Panc1 (cell line): Measurements from ENCODE around the gene ETV5. TPM values are rescaled to one million over a fixed set of nuclear protein-coding genes. Genes with fewer than 3 reads are reported as not detected.

Source experiments
- ATAC-seq: fragments of 200-7000 bp; cut with Tn5 transposase; 2 replicates; pipeline ENCODE4 v1.9.1; 2020; ENCODE audit warnings: mild to moderate bottlenecking, moderate library complexity
- BruUV-seq: library from RNA; stranded (reverse); fragments of 400-500 nt; replicated peaks from 2 replicates; lab custom pipeline; 2021; lab: Mats Ljungman, UMichigan
- CTCF ChIA-PET: fragments of 300-600 bp; sonication (Branson Sonifier 250); formaldehyde crosslinking; loops from one replicate; lab custom pipeline; 2022; ENCODE audit warnings: antibody characterized with exemption; lab: Charles Lee
- POLR2A ChIA-PET: fragments of 300-600 bp; sonication (Branson Sonifier 250); formaldehyde crosslinking; loops from one replicate; lab custom pipeline; 2022; ENCODE audit warnings: antibody characterized with exemption; lab: Charles Lee
- DNase-seq: peaks from one replicate; pipeline ENCODE4 v3.0.0-alpha.2; 2010; ENCODE audit warnings: low read depth, low spot score
- H3K27ac ChIP-seq: 2 replicates; pipeline ENCODE4 v1.5.1; 2011; ENCODE audit warnings: mild to moderate bottlenecking, low read length, inconsistent platforms
- H3K27me3 ChIP-seq: fragments of 200-500 bp; sonication (Bioruptor generic); 2 replicates; pipeline ENCODE4 v1.6.0; 2014; ENCODE audit warnings: low read length, inconsistent platforms; ENCODE audit not compliant: control insufficient read depth, insufficient read depth
- H3K36me3 ChIP-seq: fragments of 200-500 bp; sonication (Bioruptor generic); 2 replicates; pipeline ENCODE4 v1.5.1; 2014; ENCODE audit warnings: inconsistent platforms, mild to moderate bottlenecking, low read length, moderate library complexity; ENCODE audit not compliant: control insufficient read depth, insufficient read depth
- H3K4me1 ChIP-seq: 2 replicates; pipeline ENCODE4 v1.5.1; 2011; ENCODE audit warnings: inconsistent platforms, mild to moderate bottlenecking, low read length, moderate library complexity; ENCODE audit not compliant: control insufficient read depth, insufficient read depth
- H3K4me3 ChIP-seq, 2 experiments: 2 replicates each; pipeline ENCODE4 v1.5.1; 2011 to 2012; ENCODE audit warnings: low read depth in 2 of 2, low read length in 2 of 2, mild to moderate bottlenecking in 2 of 2, inconsistent platforms in 1 of 2, moderate library complexity in 1 of 2
- H3K9me3 ChIP-seq: fragments of 200-500 bp; sonication (Bioruptor generic); 2 replicates; pipeline ENCODE4 v1.5.1; 2014; ENCODE audit warnings: low read depth, mild to moderate bottlenecking, inconsistent platforms, low read length, moderate library complexity; ENCODE audit not compliant: control insufficient read depth, insufficient read depth
- POLR2AphosphoS5 ChIP-seq: IDR thresholded peaks from 2 replicates; pipeline ENCODE4 v1.6.1; 2012; ENCODE audit warnings: mild to moderate bottlenecking, low read depth, low read length, moderate library complexity
- SIN3A ChIP-seq: IDR thresholded peaks from 2 replicates; pipeline ENCODE4 v1.6.1; 2012; ENCODE audit warnings: low read depth, mild to moderate bottlenecking, low read length, moderate library complexity, borderline replicate concordance; ENCODE audit not compliant: insufficient read depth
- TCF7L2 ChIP-seq: IDR thresholded peaks from 2 replicates; pipeline ENCODE4 v1.6.1; 2011; ENCODE audit warnings: mild to moderate bottlenecking, low read depth, low read length, inconsistent platforms
- in situ Hi-C: cut with HindIII; loops from 2 replicates; pipeline ENCODE4 v1.10.0; 2016; ENCODE audit warnings: low sequenced_read_pairs, low pct_unique_long_range_greater_than_20kb
- intact Hi-C: fragments of 100-400 bp; cut with micrococcal nuclease; formaldehyde crosslinking; loops from one replicate; pipeline ENCODE4 v1.10.0; 2022; ENCODE audit not compliant: unreplicated experiment
- total RNA-seq: library from RNA; stranded (reverse); gene quantifications from one replicate; pipeline ENCODE4 v1.2.1, GENCODE V29; 2021; ENCODE audit not compliant: unreplicated experiment
- TF ChIP-seq, protein P1 (sequence below): fragments of 450-650 bp; IDR thresholded peaks from 2 replicates; pipeline ENCODE4 v1.5.1; 2017; ENCODE audit warnings: mild to moderate bottlenecking
- TF ChIP-seq, protein P2 (sequence below), 2 experiments: IDR thresholded peaks; 2 replicates each; pipeline ENCODE4 v1.6.1; 2011 to 2012; ENCODE audit warnings: low read depth in 2 of 2, control low read depth in 1 of 2, low read length in 1 of 2, mild to moderate bottlenecking in 1 of 2, moderate library complexity in 1 of 2; ENCODE audit not compliant: insufficient read depth in 1 of 2

The ETV5 gene
- total RNA-seq, 1 experiment from 2014 or later: 79.3 TPM

DNA sequence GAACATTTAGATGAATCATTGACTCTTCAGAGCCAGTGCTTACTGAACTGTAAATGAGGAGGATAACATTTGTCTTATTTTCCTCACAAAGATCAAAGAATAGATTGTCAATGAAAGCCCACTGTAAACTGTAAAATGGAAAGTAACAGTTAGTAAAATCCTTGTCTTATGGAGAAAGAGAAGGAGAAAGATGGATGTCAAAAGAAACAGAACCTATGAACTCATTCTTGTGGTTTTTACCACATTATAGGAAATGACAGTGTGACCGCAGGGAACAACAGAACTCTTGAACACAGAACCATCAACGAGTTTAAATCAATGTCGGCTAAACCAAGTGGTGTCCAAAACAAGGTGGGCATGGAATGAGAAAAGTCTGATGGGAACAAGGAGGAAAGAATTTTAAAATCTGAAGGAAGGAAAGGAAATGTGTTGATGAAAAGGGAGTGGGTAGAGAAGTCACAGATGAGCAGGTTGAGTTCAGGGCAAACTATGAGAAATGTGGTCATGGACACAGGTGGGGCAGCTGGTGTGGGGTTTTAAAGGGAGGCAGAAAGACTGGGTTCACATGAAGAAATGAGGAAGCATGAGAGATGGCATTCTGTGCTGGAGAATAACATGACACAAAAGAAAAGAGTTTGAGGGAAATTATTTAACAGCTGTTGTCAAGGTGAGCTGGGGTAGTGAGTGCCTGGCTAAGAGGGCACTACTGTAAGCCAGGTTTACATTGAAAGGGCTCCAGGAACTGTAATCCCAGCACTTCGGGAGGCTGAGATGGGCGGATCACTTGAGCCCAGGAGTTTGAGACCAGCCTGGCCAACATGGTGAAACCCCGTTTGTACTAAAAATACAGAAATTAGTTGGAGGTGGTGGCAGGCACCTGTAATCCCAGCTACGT is 42.4 kb upstream of the ETV5 start:
- Histone ChIP-seq H3K27ac (no peak overlapping the region), H3K36me3 (no peaks in the 10 kb centered on the region), H3K4me3 (no peak overlapping the region), H3K4me1 (no peaks in the 10 kb centered on the region), H3K27me3 (peaks cover 2% of the 10 kb centered on the region; the same call in 1 of the 2 replicates), H3K9me3 (no peaks in the 10 kb centered on the region)
- no peak for DNase-seq
- intact Hi-C loops: no loop called here
- in situ Hi-C loops: no loop called here
- no TSS peak for BruUV-seq
- TF ChIP-seq, protein P1, sequence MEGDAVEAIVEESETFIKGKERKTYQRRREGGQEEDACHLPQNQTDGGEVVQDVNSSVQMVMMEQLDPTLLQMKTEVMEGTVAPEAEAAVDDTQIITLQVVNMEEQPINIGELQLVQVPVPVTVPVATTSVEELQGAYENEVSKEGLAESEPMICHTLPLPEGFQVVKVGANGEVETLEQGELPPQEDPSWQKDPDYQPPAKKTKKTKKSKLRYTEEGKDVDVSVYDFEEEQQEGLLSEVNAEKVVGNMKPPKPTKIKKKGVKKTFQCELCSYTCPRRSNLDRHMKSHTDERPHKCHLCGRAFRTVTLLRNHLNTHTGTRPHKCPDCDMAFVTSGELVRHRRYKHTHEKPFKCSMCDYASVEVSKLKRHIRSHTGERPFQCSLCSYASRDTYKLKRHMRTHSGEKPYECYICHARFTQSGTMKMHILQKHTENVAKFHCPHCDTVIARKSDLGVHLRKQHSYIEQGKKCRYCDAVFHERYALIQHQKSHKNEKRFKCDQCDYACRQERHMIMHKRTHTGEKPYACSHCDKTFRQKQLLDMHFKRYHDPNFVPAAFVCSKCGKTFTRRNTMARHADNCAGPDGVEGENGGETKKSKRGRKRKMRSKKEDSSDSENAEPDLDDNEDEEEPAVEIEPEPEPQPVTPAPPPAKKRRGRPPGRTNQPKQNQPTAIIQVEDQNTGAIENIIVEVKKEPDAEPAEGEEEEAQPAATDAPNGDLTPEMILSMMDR: no peak
- TF ChIP-seq TCF7L2 (no peak), POLR2AphosphoS5 (no peak), SIN3A (no peak)
- TF ChIP-seq, protein P2, sequence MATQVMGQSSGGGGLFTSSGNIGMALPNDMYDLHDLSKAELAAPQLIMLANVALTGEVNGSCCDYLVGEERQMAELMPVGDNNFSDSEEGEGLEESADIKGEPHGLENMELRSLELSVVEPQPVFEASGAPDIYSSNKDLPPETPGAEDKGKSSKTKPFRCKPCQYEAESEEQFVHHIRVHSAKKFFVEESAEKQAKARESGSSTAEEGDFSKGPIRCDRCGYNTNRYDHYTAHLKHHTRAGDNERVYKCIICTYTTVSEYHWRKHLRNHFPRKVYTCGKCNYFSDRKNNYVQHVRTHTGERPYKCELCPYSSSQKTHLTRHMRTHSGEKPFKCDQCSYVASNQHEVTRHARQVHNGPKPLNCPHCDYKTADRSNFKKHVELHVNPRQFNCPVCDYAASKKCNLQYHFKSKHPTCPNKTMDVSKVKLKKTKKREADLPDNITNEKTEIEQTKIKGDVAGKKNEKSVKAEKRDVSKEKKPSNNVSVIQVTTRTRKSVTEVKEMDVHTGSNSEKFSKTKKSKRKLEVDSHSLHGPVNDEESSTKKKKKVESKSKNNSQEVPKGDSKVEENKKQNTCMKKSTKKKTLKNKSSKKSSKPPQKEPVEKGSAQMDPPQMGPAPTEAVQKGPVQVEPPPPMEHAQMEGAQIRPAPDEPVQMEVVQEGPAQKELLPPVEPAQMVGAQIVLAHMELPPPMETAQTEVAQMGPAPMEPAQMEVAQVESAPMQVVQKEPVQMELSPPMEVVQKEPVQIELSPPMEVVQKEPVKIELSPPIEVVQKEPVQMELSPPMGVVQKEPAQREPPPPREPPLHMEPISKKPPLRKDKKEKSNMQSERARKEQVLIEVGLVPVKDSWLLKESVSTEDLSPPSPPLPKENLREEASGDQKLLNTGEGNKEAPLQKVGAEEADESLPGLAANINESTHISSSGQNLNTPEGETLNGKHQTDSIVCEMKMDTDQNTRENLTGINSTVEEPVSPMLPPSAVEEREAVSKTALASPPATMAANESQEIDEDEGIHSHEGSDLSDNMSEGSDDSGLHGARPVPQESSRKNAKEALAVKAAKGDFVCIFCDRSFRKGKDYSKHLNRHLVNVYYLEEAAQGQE (IDR thresholded peaks at IDR 0.05; ENCODE audit: insufficient read depth in 1 of 2, low read depth in 2 of 2, low read length in 1 of 2): no peak
- ChIA-PET CTCF (no interaction called here), POLR2A (no interaction called here)
- no peak for ATAC-seq

DNA sequence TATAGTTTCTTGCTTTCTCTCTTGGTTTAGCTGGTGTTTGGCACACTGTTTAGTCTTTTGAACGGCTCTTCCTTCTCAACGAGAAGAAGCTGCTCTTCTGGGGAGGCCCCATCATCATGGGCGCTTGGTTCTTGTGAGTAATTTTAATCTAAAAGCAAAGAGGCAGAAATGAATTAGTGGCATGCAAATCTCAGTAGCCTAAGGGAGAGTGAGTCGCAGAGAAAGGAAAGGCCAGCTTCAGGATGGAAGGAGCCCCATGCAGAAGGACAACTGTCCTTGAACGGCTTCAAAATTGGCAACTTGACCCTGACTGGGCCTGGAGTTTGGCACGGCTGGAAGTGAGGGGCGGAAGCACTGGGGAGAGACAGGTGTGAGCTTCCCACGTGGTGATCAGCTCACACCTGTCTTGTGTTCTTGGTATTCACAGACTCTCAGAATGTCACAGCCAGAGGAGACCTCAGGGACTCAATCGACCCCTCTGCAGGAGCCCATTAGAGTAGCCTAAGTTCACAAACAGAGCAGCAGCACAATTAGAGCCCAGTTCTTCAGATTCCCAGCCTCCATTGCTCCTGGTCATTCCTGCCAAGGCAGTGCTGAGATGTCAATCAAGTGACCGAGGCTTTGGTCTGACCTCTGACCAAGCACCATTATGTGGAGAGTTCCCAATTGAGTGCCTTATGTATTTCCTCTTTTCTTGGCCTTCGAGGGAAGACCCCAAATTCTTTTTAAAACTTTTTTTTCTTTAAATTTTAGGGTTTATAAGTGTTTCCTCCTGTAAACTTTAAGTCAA is 41.3 kb upstream of the ETV5 start:
- intact Hi-C loops: no loop called here
- no peaks in the 10 kb centered on the region for H3K4me1 ChIP-seq
- H3K27me3 ChIP-seq: peaks cover 2% of the 10 kb centered on the region; the same call in 1 of the 2 replicates
- no peak for TF ChIP-seq TCF7L2
- no peak for TF ChIP-seq POLR2AphosphoS5
- TF ChIP-seq, protein P2 (IDR thresholded peaks at IDR 0.05; ENCODE audit: insufficient read depth in 1 of 2, low read depth in 2 of 2, low read length in 1 of 2): no peak
- TF ChIP-seq, protein P1: no peak
- no peak for TF ChIP-seq SIN3A
- no peaks in the 10 kb centered on the region for H3K36me3 ChIP-seq
- no peaks in the 10 kb centered on the region for H3K9me3 ChIP-seq
- CTCF ChIA-PET: interaction anchor here (0.5 kb wide), 1 partner anchor 43 kb away, joined by 3 read pairs; no protein-coding TSS in a partner anchor
- no peak overlapping the region for H3K4me3 ChIP-seq
- in situ Hi-C loops: no loop called here
- H3K27ac ChIP-seq: no peak overlapping the region
- ATAC-seq (no peak), DNase-seq (no peak)
- POLR2A ChIA-PET: no interaction called here
- no TSS peak for BruUV-seq
